Upper lobe of left lung (tissue), 6 donors: ENCODE measurements around the gene FBF1. TPM values are rescaled to one million over a fixed set of nuclear protein-coding genes. Genes with fewer than 3 reads are reported as not detected.
A peak's percentile ranks its signal among the peaks of the same experiment; 100 is the strongest.

Source experiments
- ATAC-seq, 2 donors: fragments of 200-7000 bp; cut with Tn5 transposase; one replicate each; pipeline ENCODE4 v1.9.1; 2022; ENCODE audit warnings: mild to moderate bottlenecking in 2 of 2, moderate library complexity in 2 of 2; ENCODE audit not compliant: low FRiP score in 2 of 2
- DNase-seq, 2 donors: peaks; one replicate each; pipeline ENCODE4 v3.0.0-alpha.2; 2019 to 2020
- H3K27ac ChIP-seq, 4 donors: fragments of 200-600 bp; sonication (generic); one replicate each; pipeline ENCODE4 v1.5.1; 2016 to 2019
- H3K27me3 ChIP-seq, 4 donors: fragments of 200-600 bp; sonication (generic); one replicate each; pipeline ENCODE4 v1.5.1; 2017 to 2019
- H3K36me3 ChIP-seq, 4 donors: fragments of 200-600 bp; sonication (generic); one replicate each; pipeline ENCODE4 v1.5.1; 2016 to 2019
- H3K4me1 ChIP-seq, 4 donors: fragments of 200-600 bp; sonication (generic); one replicate each; pipeline ENCODE4 v1.5.1; 2018 to 2019
- H3K4me3 ChIP-seq, 4 donors: fragments of 200-600 bp; sonication (generic); one replicate each; pipeline ENCODE4 v1.5.1; 2017 to 2019; ENCODE audit warnings: mild to moderate bottlenecking in 2 of 4, moderate library complexity in 1 of 4
- H3K9me3 ChIP-seq, 4 donors: fragments of 200-600 bp; sonication (generic); one replicate each; pipeline ENCODE4 v1.5.1; 2018 to 2019
- CTCF ChIP-seq, 6 experiments: fragments of 450-650 bp in 4 of 6; fragments of 200-600 bp in 2 of 6; sonication (generic) in 2 of 6; IDR thresholded peaks; one replicate each; pipeline ENCODE4 v1.5.1; 2016 to 2019; ENCODE audit warnings: antibody characterized with exemption in 6 of 6
- EP300 ChIP-seq, 4 donors: sonication (generic); formaldehyde crosslinking; IDR thresholded peaks; one replicate each; pipeline ENCODE4 v1.5.1; 2017; ENCODE audit warnings: antibody characterized with exemption in 4 of 4, control low read depth in 2 of 4
- POLR2A ChIP-seq, 4 donors: fragments of 450-650 bp; IDR thresholded peaks; one replicate each; pipeline ENCODE4 v1.5.1; 2016 to 2017; ENCODE audit warnings: antibody characterized with exemption in 4 of 4, mild to moderate bottlenecking in 2 of 4
- POLR2AphosphoS5 ChIP-seq, 2 donors: sonication (generic); formaldehyde crosslinking; IDR thresholded peaks; one replicate each; pipeline ENCODE4 v1.5.1; 2017; ENCODE audit warnings: antibody characterized with exemption in 2 of 2
- WGBS, 2 donors: methylation state at CpG; one replicate each; pipeline ENCODE4 v1.1.5; 2017 to 2018; 5-methylcytosine and 5-hydroxymethylcytosine counted together
- total RNA-seq, 6 donors: library from RNA; depleted of rRNA in 4 of 6; stranded (reverse); fragments of >200 nt in 4 of 6; gene quantifications; one replicate each; pipeline versions ENCODE4 v1.1.0 to v1.2.1, GENCODE V29; 2016 to 2021
- donor health status: DM: no; HTN: no; CAD: no; lungs with moderate emphysema.
- donor health status: DM: no; HTN: yes; CAD: no; lungs with severe emphysema.

Gene FBF1
- total RNA-seq, 6 donors from 2014 or later, result 9.3 to 66.0 (median 14.3) TPM

DNA sequence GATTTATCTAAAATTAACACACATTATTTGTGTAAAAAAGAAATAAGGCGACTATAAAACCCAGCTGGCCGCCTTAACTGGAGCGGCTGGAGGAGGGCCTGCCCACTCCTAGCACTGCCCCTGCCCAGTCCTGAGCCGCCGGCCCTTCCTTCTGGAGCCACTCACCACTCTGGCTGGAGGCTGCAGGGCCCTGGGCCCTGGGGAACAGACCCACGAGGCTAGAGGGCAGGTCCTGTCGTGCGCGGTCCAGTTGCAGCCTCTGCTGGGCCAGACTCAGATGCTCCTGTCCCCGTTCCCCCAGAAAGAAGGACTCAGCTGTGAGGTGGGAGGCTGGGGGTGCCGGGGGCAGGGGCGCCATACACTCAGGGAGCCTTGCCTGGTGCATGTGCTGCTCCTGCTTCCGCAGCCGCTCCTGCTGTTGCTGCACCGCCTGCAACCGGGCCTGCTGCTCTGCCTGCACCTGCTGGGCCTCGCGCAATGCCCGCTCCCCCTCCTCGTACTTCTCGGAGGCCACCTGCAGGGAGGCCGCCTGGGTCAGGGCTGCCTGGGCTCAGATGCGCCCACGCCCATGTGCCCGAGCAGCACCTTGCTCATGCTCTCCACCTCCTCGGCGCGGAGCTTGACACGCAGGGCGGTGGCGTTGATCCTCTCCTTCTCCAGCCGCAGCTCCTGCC lies 27.2 kb downstream of the FBF1 start:
- DNase-seq (no peak), ATAC-seq (no peak)
- H3K27ac ChIP-seq, result no peak overlapping the region
- H3K4me3 ChIP-seq, result no peak overlapping the region
- WGBS, 2 donors, result 96 to 98% methylated on average over 25 to 29 of the region's 32 CpGs
- peaks cover 0 to 21% (median 5%) of the 10 kb centered on the region in 4 donors for H3K36me3 ChIP-seq
- H3K4me1 ChIP-seq, result peaks cover 9 to 24% (median 16%) of the 10 kb centered on the region in 4 donors
- TF ChIP-seq POLR2AphosphoS5 (IDR thresholded peaks at IDR 0.05), result no peak
- no peak for TF ChIP-seq EP300 (IDR thresholded peaks at IDR 0.05)
- TF ChIP-seq POLR2A (IDR thresholded peaks at IDR 0.05), result no peak
- no peak for TF ChIP-seq CTCF (IDR thresholded peaks at IDR 0.05)
- H3K27me3 ChIP-seq, result no peaks in the 10 kb centered on the region
- no peaks in the 10 kb centered on the region for H3K9me3 ChIP-seq

GRCh38 chr17:75910699-75911098 lies 30.1 kb downstream of the FBF1 start:
- peak in 1 of 2 donors; percentile 51 for DNase-seq

GRCh38 chr17:75909812-75910274 lies 31.0 kb downstream of the FBF1 start:
- H3K27me3 ChIP-seq, result no peaks in the 10 kb centered on the region
- 60 to 65% methylated on average over 11 of the region's 11 CpGs for WGBS, 2 donors
- DNase-seq (no peak), ATAC-seq (no peak)
- TF ChIP-seq POLR2AphosphoS5 (IDR thresholded peaks at IDR 0.05) (no peak), EP300 (IDR thresholded peaks at IDR 0.05) (no peak), CTCF (IDR thresholded peaks at IDR 0.05) (no peak), POLR2A (IDR thresholded peaks at IDR 0.05) (no peak)
- H3K9me3 ChIP-seq, result no peaks in the 10 kb centered on the region
- peaks cover 16 to 42% (median 30%) of the 10 kb centered on the region in 4 donors for H3K4me1 ChIP-seq
- H3K4me3 ChIP-seq, result no peak overlapping the region
- H3K36me3 ChIP-seq, result peaks cover 0 to 12% (median 5%) of the 10 kb centered on the region in 4 donors
- peak overlapping the region; percentile 4 to 73 (median 29) for H3K27ac ChIP-seq

More at GRCh38 chr17:75910699-75911098, 30.1 kb downstream of the FBF1 start:
- Histone ChIP-seq H3K4me1 (peaks cover 9 to 36% (median 24%) of the 10 kb centered on the region in 4 donors), H3K4me3 (no peak overlapping the region), H3K27ac (peak overlapping the region in 2 of 4 donors; percentile 32 to 73), H3K27me3 (no peaks in the 10 kb centered on the region), H3K9me3 (no peaks in the 10 kb centered on the region), H3K36me3 (peaks cover 0 to 17% (median 5%) of the 10 kb centered on the region in 4 donors)
- 57 to 70% methylated on average over 6 of the region's 6 CpGs for WGBS, 2 donors
- ATAC-seq, result peak in 1 of 2 donors; percentile 31
- TF ChIP-seq EP300 (IDR thresholded peaks at IDR 0.05) (no peak), POLR2A (IDR thresholded peaks at IDR 0.05) (no peak), POLR2AphosphoS5 (IDR thresholded peaks at IDR 0.05) (no peak), CTCF (IDR thresholded peaks at IDR 0.05) (no peak)

GRCh38 chr17:75909051-75909811 lies 31.6 kb downstream of the FBF1 start:
- peaks cover 16 to 43% (median 31%) of the 10 kb centered on the region in 4 donors for H3K4me1 ChIP-seq
- no peak overlapping the region for H3K4me3 ChIP-seq
- no peaks in the 10 kb centered on the region for H3K9me3 ChIP-seq
- DNase-seq, result peak; percentile 41 to 54
- TF ChIP-seq POLR2A (IDR thresholded peaks at IDR 0.05) (no peak), CTCF (IDR thresholded peaks at IDR 0.05) (no peak)
- H3K36me3 ChIP-seq, result peaks cover 0 to 7% (median 5%) of the 10 kb centered on the region in 4 donors
- H3K27me3 ChIP-seq, result no peaks in the 10 kb centered on the region
- 70 to 75% methylated on average over 14 of the region's 14 CpGs for WGBS, 2 donors
- no peak for ATAC-seq
- H3K27ac ChIP-seq, result peak overlapping the region; percentile 26 to 73 (median 50)
